Measurements from ENCODE around the gene CBR3.
A peak's percentile ranks its signal among the peaks of the same experiment; 100 is the strongest.

CBR3 gene

DNA sequence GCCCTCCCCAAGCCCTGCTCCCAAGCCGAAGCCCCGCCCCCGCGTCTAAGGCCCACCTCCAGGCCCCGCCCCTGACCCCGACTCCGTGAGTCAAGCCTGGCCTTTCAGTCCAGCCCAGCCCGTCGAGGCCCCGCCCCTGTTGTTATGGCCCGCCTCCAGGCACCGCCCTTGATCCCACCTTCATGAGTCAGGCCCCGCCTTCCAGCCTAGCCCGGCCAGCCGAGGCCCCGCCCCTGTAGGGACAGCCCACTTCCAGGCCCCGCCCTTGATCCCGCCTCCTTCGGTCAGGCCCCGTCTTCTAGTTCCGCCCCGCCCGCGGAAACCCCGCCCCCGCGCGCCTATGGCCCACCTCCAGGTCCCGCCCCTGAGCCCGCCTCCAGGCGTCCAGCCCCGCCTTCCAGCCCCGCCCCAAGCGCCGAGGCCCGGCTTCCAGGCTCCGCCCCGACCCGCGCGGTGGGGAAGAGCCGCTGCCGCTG, 21.5 kb downstream of the CBR3 start:
- no peaks in the 10 kb centered on the region for H3K9me3 ChIP-seq (ENCODE audit: control insufficient read depth, insufficient read depth, low read depth, low read length)
- no peak overlapping the region for H3K9ac ChIP-seq (ENCODE audit: low read length)
- H3K36me3 ChIP-seq (ENCODE audit: control insufficient read depth, insufficient read depth, low read length): no peaks in the 10 kb centered on the region
- peaks cover 7% of the 10 kb centered on the region for H3K4me1 ChIP-seq (ENCODE audit: control insufficient read depth, insufficient read depth, low read length)
- peak overlapping the region; percentile 87 for H3K4me3 ChIP-seq (ENCODE audit: low read depth, low read length)
- no peak overlapping the region for H3K27ac ChIP-seq (ENCODE audit: low read depth, low read length)
- peaks cover 30% of the 10 kb centered on the region for H3K27me3 ChIP-seq (ENCODE audit: control insufficient read depth, insufficient read depth, low read length)

GRCh38 chr21:36156815-36157670, 22.2 kb downstream of the CBR3 start, which contains the start of gene DOP1B:
TSS of gene DOP1B (plus strand) at chr21:36156824. CDS start at chr21:36164734, 7,910 bp downstream.
- H3K27me3 ChIP-seq (ENCODE audit: control insufficient read depth, insufficient read depth, low read length): peaks cover 30% of the 10 kb centered on the region
- H3K27ac ChIP-seq (ENCODE audit: low read depth, low read length): no peak within 1 kb of the TSS
- no peaks in the 10 kb centered on the region for H3K9me3 ChIP-seq (ENCODE audit: control insufficient read depth, insufficient read depth, low read depth, low read length)
- peak within 1 kb of the TSS; percentile 87 for H3K4me3 ChIP-seq (ENCODE audit: low read depth, low read length)
- H3K9ac ChIP-seq (ENCODE audit: low read length): peak within 1 kb of the TSS; percentile 59
- peaks cover 7% of the 10 kb centered on the region for H3K4me1 ChIP-seq (ENCODE audit: control insufficient read depth, insufficient read depth, low read length)
- no peaks in the 10 kb centered on the region for H3K36me3 ChIP-seq (ENCODE audit: control insufficient read depth, insufficient read depth, low read length)

DNA sequence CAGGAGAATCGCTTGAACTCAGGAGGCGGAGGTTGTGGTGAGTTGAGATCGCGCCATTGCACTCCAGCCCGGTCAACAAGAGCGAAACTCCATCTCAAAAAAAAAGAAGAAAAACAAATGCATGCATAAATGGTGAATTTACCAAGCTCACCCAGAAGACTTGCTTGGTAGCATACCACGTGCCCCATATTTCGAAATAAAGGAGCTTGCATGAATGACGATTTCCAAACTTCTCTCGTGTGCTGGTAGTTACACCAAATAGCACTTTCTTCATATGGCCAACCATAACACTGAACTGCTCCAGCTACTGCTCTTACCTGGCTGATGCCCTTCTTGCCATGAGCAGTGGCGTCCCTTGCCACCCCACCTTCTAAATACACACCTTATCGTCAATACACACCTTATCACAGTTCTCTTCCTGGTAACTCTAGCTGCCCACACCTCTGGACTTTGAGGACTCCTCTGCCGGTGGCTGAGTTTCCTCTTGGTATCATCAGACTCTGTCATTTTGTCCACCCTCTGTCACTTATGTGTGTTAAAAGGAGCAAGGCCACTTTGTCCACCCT, 24.6 kb downstream of the CBR3 start:
- no peak overlapping the region for H3K27ac ChIP-seq (ENCODE audit: low read depth, low read length)
- no peaks in the 10 kb centered on the region for H3K9me3 ChIP-seq (ENCODE audit: control insufficient read depth, insufficient read depth, low read depth, low read length)
- H3K9ac ChIP-seq (ENCODE audit: low read length): no peak overlapping the region
- no peaks in the 10 kb centered on the region for H3K36me3 ChIP-seq (ENCODE audit: control insufficient read depth, insufficient read depth, low read length)
- H3K4me3 ChIP-seq (ENCODE audit: low read depth, low read length): no peak overlapping the region
- H3K27me3 ChIP-seq (ENCODE audit: control insufficient read depth, insufficient read depth, low read length): peaks cover 30% of the 10 kb centered on the region
- H3K4me1 ChIP-seq (ENCODE audit: control insufficient read depth, insufficient read depth, low read length): peaks cover 7% of the 10 kb centered on the region

GRCh38 chr21:36160850-36161178, 25.9 kb downstream of the CBR3 start:
- no peak overlapping the region for H3K9ac ChIP-seq (ENCODE audit: low read length)
- H3K27ac ChIP-seq (ENCODE audit: low read depth, low read length): no peak overlapping the region
- 0 out of 2 replicates have a peak, but pooled peaks cover 2% of the 10 kb centered on the region for H3K4me1 ChIP-seq (ENCODE audit: control insufficient read depth, insufficient read depth, low read length)
- H3K9me3 ChIP-seq (ENCODE audit: control insufficient read depth, insufficient read depth, low read depth, low read length): no peaks in the 10 kb centered on the region
- no peak overlapping the region for H3K4me3 ChIP-seq (ENCODE audit: low read depth, low read length)
- no peaks in the 10 kb centered on the region for H3K36me3 ChIP-seq (ENCODE audit: control insufficient read depth, insufficient read depth, low read length)
- peaks cover 16% of the 10 kb centered on the region for H3K27me3 ChIP-seq (ENCODE audit: control insufficient read depth, insufficient read depth, low read length)

- H3K27ac ChIP-seq (ENCODE audit: low read depth, low read length): no peak overlapping the region
- H3K9me3 ChIP-seq (ENCODE audit: control insufficient read depth, insufficient read depth, low read depth, low read length): no peaks in the 10 kb centered on the region
- H3K36me3 ChIP-seq (ENCODE audit: control insufficient read depth, insufficient read depth, low read length): no peaks in the 10 kb centered on the region
- H3K4me1 ChIP-seq (ENCODE audit: control insufficient read depth, insufficient read depth, low read length): no peaks in the 10 kb centered on the region
- H3K27me3 ChIP-seq (ENCODE audit: control insufficient read depth, insufficient read depth, low read length): peaks cover 7% of the 10 kb centered on the region
- H3K4me3 ChIP-seq (ENCODE audit: low read depth, low read length): no peak overlapping the region
- no peak overlapping the region for H3K9ac ChIP-seq (ENCODE audit: low read length)
These were observed 27.8 kb downstream of the CBR3 start for GRCh38 chr21:36162631-36163030.

- no peaks in the 10 kb centered on the region for H3K4me1 ChIP-seq (ENCODE audit: control insufficient read depth, insufficient read depth, low read length)
- no peak overlapping the region for H3K4me3 ChIP-seq (ENCODE audit: low read depth, low read length)
- no peak overlapping the region for H3K9ac ChIP-seq (ENCODE audit: low read length)
- no peaks in the 10 kb centered on the region for H3K9me3 ChIP-seq (ENCODE audit: control insufficient read depth, insufficient read depth, low read depth, low read length)
- no peak overlapping the region for H3K27ac ChIP-seq (ENCODE audit: low read depth, low read length)
- no peaks in the 10 kb centered on the region for H3K27me3 ChIP-seq (ENCODE audit: control insufficient read depth, insufficient read depth, low read length)
- H3K36me3 ChIP-seq (ENCODE audit: control insufficient read depth, insufficient read depth, low read length): peaks cover 2% of the 10 kb centered on the region; the same call in 1 of the 2 replicates
These were observed 29.2 kb downstream of the CBR3 start for GRCh38 chr21:36163750-36164741.

- Histone ChIP-seq H3K4me3 (ENCODE audit: low read depth, low read length) (no peak overlapping the region), H3K27me3 (ENCODE audit: control insufficient read depth, insufficient read depth, low read length) (no peaks in the 10 kb centered on the region), H3K27ac (ENCODE audit: low read depth, low read length) (no peak overlapping the region), H3K4me1 (ENCODE audit: control insufficient read depth, insufficient read depth, low read length) (no peaks in the 10 kb centered on the region), H3K9me3 (ENCODE audit: control insufficient read depth, insufficient read depth, low read depth, low read length) (no peaks in the 10 kb centered on the region), H3K9ac (ENCODE audit: low read length) (no peak overlapping the region), H3K36me3 (ENCODE audit: control insufficient read depth, insufficient read depth, low read length) (peaks cover 5% of the 10 kb centered on the region; the same call in 1 of the 2 replicates)
These were observed 30.5 kb downstream of the CBR3 start for GRCh38 chr21:36165356-36165755.

DNA sequence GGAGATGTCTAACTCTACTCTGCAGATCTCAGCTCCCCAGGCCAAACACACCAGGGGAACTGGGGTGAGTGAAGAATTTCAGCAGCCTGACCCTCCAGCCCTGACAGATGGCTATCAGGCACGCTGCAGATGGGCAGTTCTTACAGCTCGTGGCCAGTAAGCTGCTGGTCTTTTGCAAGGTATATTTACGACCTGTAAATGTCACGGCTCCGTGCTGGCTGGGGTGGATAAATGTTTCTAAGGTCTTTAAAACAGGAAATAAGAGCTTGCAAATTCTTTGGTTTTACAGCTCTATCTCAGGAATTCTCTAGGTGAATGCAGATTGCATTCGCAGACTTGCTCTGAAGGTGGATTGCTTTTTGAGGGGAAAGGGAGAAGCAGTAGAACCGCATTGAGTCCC, 31.8 kb downstream of the CBR3 start:
- Histone ChIP-seq H3K4me1 (ENCODE audit: control insufficient read depth, insufficient read depth, low read length) (no peaks in the 10 kb centered on the region), H3K9me3 (ENCODE audit: control insufficient read depth, insufficient read depth, low read depth, low read length) (no peaks in the 10 kb centered on the region), H3K36me3 (ENCODE audit: control insufficient read depth, insufficient read depth, low read length) (peaks cover 5% of the 10 kb centered on the region; the same call in 1 of the 2 replicates), H3K4me3 (ENCODE audit: low read depth, low read length) (no peak overlapping the region), H3K27ac (ENCODE audit: low read depth, low read length) (no peak overlapping the region), H3K9ac (ENCODE audit: low read length) (no peak overlapping the region), H3K27me3 (ENCODE audit: control insufficient read depth, insufficient read depth, low read length) (no peaks in the 10 kb centered on the region)

GRCh38 chr21:36167541-36167940, 32.7 kb downstream of the CBR3 start:
- H3K36me3 ChIP-seq (ENCODE audit: control insufficient read depth, insufficient read depth, low read length): peaks cover 5% of the 10 kb centered on the region; the same call in 1 of the 2 replicates
- no peaks in the 10 kb centered on the region for H3K9me3 ChIP-seq (ENCODE audit: control insufficient read depth, insufficient read depth, low read depth, low read length)
- H3K27ac ChIP-seq (ENCODE audit: low read depth, low read length): no peak overlapping the region
- H3K9ac ChIP-seq (ENCODE audit: low read length): no peak overlapping the region
- no peaks in the 10 kb centered on the region for H3K27me3 ChIP-seq (ENCODE audit: control insufficient read depth, insufficient read depth, low read length)
- no peak overlapping the region for H3K4me3 ChIP-seq (ENCODE audit: low read depth, low read length)
- no peaks in the 10 kb centered on the region for H3K4me1 ChIP-seq (ENCODE audit: control insufficient read depth, insufficient read depth, low read length)

DNA sequence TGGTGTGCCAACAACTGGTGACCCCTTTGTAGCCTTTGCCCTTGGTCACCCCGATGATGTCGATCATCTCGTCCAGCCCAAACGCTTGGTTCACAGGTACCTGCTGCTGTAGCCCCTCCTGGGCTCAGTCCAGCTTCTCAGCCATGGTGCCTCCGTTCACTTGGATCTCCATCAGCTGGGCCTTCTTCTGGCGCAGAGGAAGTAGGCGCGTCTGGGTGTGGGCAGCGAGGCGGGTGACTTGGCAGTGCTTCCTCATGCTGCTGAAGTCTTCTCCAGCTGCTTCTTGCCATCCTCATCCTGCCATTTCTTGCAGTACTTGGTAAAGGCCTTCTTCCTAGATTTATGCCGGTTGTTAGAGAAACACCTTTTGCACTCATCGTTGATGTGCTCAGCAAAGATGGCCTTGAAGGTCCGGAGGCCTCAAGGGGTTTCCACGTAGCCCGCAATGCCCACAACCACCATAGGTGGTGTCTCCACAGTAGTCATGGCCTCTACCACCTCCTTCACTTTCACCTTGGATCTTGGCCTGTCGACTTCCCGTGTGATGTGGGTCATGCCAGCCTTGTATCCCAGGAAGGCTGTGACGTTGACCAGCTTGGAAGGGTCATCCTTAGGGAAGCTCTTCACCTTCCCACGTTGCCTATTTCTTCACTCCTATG, 34.7 kb downstream of the CBR3 start:
- no peaks in the 10 kb centered on the region for H3K9me3 ChIP-seq (ENCODE audit: control insufficient read depth, insufficient read depth, low read depth, low read length)
- peaks cover 5% of the 10 kb centered on the region; the same call in 1 of the 2 replicates for H3K36me3 ChIP-seq (ENCODE audit: control insufficient read depth, insufficient read depth, low read length)
- no peak overlapping the region for H3K4me3 ChIP-seq (ENCODE audit: low read depth, low read length)
- H3K4me1 ChIP-seq (ENCODE audit: control insufficient read depth, insufficient read depth, low read length): no peaks in the 10 kb centered on the region
- no peaks in the 10 kb centered on the region for H3K27me3 ChIP-seq (ENCODE audit: control insufficient read depth, insufficient read depth, low read length)
- H3K27ac ChIP-seq (ENCODE audit: low read depth, low read length): no peak overlapping the region
- no peak overlapping the region for H3K9ac ChIP-seq (ENCODE audit: low read length)

All from HUES6 (cell line).